ENCODE measurements around the gene C3orf18.

Gene C3orf18

DNA sequence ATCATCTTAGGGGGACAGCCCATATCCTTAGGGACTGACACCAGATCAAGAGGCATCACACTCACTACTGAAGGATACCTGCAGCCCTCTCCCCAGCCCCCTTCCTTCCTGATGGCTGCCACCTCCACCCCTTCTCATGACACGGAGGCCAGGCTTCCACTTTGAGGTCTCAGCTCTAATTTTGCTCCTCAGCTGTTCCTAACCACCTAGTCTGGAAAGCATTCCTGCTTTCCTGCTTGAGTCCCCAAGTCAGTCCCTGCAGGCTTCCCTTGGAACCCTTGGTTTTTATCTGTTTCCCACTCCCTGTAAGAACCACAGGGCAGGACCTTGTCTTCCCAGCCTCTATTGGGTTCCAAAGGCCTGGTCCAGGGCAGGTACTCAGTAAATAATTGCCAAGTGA, 3.2 kb downstream of the C3orf18 start:
- TF ChIP-seq, protein P1, sequence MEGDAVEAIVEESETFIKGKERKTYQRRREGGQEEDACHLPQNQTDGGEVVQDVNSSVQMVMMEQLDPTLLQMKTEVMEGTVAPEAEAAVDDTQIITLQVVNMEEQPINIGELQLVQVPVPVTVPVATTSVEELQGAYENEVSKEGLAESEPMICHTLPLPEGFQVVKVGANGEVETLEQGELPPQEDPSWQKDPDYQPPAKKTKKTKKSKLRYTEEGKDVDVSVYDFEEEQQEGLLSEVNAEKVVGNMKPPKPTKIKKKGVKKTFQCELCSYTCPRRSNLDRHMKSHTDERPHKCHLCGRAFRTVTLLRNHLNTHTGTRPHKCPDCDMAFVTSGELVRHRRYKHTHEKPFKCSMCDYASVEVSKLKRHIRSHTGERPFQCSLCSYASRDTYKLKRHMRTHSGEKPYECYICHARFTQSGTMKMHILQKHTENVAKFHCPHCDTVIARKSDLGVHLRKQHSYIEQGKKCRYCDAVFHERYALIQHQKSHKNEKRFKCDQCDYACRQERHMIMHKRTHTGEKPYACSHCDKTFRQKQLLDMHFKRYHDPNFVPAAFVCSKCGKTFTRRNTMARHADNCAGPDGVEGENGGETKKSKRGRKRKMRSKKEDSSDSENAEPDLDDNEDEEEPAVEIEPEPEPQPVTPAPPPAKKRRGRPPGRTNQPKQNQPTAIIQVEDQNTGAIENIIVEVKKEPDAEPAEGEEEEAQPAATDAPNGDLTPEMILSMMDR (IDR thresholded peaks at IDR 0.05; ENCODE audit: low read depth, low read length): no peak
- TF ChIP-seq EZH2phosphoT487 (IDR thresholded peaks at IDR 0.05; ENCODE audit: low read depth): no peak

DNA sequence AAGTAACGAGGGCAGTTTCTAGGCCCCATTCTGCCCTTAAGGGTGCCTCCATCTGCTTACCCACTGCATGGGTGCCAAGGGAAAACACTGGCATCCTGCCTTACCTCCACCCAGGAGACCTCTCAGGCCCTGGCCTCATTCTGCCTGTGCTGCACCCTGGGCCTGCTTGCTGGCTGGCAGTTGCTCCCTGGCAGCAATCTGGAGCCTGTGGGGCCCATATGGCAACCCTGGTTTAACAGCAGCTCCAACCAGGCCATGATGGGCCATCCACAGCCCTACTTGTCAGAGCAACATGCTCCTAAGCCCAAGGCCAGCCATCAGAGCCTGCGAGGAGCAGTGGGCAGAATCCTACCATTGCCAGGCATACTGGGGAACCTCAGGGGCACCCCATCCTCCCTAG, 3.7 kb downstream of the C3orf18 start:
- Histone ChIP-seq H3K4me1 (ENCODE audit: low read length) (peaks cover 13% of the 10 kb centered on the region), H3K4me3 (ENCODE audit: low read length) (no peak overlapping the region), H3K79me2 (ENCODE audit: low read length) (no peaks in the 10 kb centered on the region), H3K27me3 (ENCODE audit: low read depth, low read length) (peaks cover 10% of the 10 kb centered on the region; the same call in 1 of the 2 replicates), H3K4me2 (ENCODE audit: low read length) (no peak overlapping the region), H3K9ac (ENCODE audit: low read length) (no peak overlapping the region), H4K20me1 (ENCODE audit: insufficient read depth, low read length) (no peaks in the 10 kb centered on the region), H3K27ac (ENCODE audit: low read length) (no peak overlapping the region), H2AFZ (ENCODE audit: low read depth, low read length) (no peak overlapping the region), H3K36me3 (replicated peaks; ENCODE audit: low read depth, low read length) (no peaks in the 10 kb centered on the region), H3K9me3 (ENCODE audit: insufficient read depth, low read length) (no peaks in the 10 kb centered on the region)
- TF ChIP-seq EZH2phosphoT487 (IDR thresholded peaks at IDR 0.05; ENCODE audit: low read depth): no peak
- TF ChIP-seq, protein P1 (IDR thresholded peaks at IDR 0.05; ENCODE audit: low read depth, low read length): no peak

More for the DNA sequence above, 3.2 kb downstream of the C3orf18 start:
- Histone ChIP-seq H3K9me3 (ENCODE audit: insufficient read depth, low read length) (no peaks in the 10 kb centered on the region), H2AFZ (ENCODE audit: low read depth, low read length) (no peak overlapping the region), H3K4me1 (ENCODE audit: low read length) (peaks cover 13% of the 10 kb centered on the region), H3K27ac (ENCODE audit: low read length) (no peak overlapping the region), H3K4me2 (ENCODE audit: low read length) (no peak overlapping the region), H3K36me3 (replicated peaks; ENCODE audit: low read depth, low read length) (no peaks in the 10 kb centered on the region), H4K20me1 (ENCODE audit: insufficient read depth, low read length) (no peaks in the 10 kb centered on the region), H3K4me3 (ENCODE audit: low read length) (no peak overlapping the region), H3K9ac (ENCODE audit: low read length) (no peak overlapping the region), H3K27me3 (ENCODE audit: low read depth, low read length) (peaks cover 10% of the 10 kb centered on the region; the same call in 1 of the 2 replicates), H3K79me2 (ENCODE audit: low read length) (no peaks in the 10 kb centered on the region)

DNA sequence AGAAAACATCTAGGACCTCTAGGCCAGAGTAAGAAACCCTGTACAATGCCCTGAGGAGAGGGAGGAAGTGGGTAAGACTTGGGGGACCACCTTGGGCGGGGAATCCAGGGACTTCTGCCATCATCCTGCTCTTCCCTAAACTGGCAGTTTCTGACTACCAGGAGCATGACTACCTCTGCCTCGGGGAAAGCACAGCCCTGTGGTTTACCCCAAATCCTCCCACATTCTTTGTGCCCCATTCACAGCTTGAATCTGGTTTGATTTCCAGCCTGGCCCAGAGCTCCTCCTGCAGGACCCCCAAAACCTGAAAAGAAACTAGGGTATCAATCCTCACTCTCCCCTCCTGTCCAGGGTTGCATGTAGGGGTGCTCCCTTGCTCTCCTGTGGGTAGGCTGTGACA, 4.7 kb downstream of the C3orf18 start:
- H3K9ac ChIP-seq (ENCODE audit: low read length): no peak overlapping the region
- no peak overlapping the region for H3K27ac ChIP-seq (ENCODE audit: low read length)
- no peaks in the 10 kb centered on the region for H3K9me3 ChIP-seq (ENCODE audit: insufficient read depth, low read length)
- H3K36me3 ChIP-seq (replicated peaks; ENCODE audit: low read depth, low read length): no peaks in the 10 kb centered on the region
- H3K4me1 ChIP-seq (ENCODE audit: low read length): peaks cover 7% of the 10 kb centered on the region
- no peak for TF ChIP-seq EZH2phosphoT487 (IDR thresholded peaks at IDR 0.05; ENCODE audit: low read depth)
- TF ChIP-seq, protein P1 (IDR thresholded peaks at IDR 0.05; ENCODE audit: low read depth, low read length): no peak
- H3K4me2 ChIP-seq (ENCODE audit: low read length): no peak overlapping the region
- no peaks in the 10 kb centered on the region for H3K79me2 ChIP-seq (ENCODE audit: low read length)
- H3K4me3 ChIP-seq (ENCODE audit: low read length): no peak overlapping the region
- peaks cover 16% of the 10 kb centered on the region for H3K27me3 ChIP-seq (ENCODE audit: low read depth, low read length)
- no peaks in the 10 kb centered on the region for H4K20me1 ChIP-seq (ENCODE audit: insufficient read depth, low read length)
- H2AFZ ChIP-seq (ENCODE audit: low read depth, low read length): no peak overlapping the region

DNA sequence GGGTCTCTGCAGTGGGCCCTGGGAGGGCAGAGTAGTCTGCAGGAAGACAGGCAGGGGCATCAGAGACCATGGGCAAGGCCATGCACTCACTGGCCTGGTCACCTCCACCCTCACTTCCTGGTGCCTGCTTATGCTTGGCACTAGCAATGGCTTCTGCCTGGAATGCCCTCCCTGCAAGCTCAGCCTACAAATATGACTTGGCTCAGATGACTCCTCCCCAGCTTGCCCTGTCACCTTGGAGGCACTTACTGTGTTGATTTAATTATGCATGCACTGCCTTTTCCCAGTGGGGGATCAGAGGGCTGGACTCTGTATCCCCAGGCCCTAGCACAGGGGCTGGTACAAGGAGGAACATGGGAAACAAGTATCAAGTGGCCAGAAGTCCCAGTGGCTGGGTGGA, 7.8 kb downstream of the C3orf18 start:
- peaks cover 9% of the 10 kb centered on the region for H3K27me3 ChIP-seq (ENCODE audit: low read depth, low read length)
- no peak overlapping the region for H3K27ac ChIP-seq (ENCODE audit: low read length)
- no peak overlapping the region for H2AFZ ChIP-seq (ENCODE audit: low read depth, low read length)
- no peak overlapping the region for H3K4me3 ChIP-seq (ENCODE audit: low read length)
- H3K79me2 ChIP-seq (ENCODE audit: low read length): no peaks in the 10 kb centered on the region
- H4K20me1 ChIP-seq (ENCODE audit: insufficient read depth, low read length): no peaks in the 10 kb centered on the region
- no peaks in the 10 kb centered on the region for H3K4me1 ChIP-seq (ENCODE audit: low read length)
- H3K4me2 ChIP-seq (ENCODE audit: low read length): no peak overlapping the region
- H3K9me3 ChIP-seq (ENCODE audit: insufficient read depth, low read length): no peaks in the 10 kb centered on the region
- H3K9ac ChIP-seq (ENCODE audit: low read length): no peak overlapping the region
- no peaks in the 10 kb centered on the region for H3K36me3 ChIP-seq (replicated peaks; ENCODE audit: low read depth, low read length)
- TF ChIP-seq, protein P1 (IDR thresholded peaks at IDR 0.05; ENCODE audit: low read depth, low read length): no peak
- no peak for TF ChIP-seq EZH2phosphoT487 (IDR thresholded peaks at IDR 0.05; ENCODE audit: low read depth)
